H9 (cell line): ENCODE results near the gene MS4A4A. TPM values are rescaled to one million over a fixed set of nuclear protein-coding genes. Genes with fewer than 3 reads are reported as not detected.

Experiments
- DNase-seq: peaks from one replicate; pipeline ENCODE4 v3.0.0-alpha.2; 2017
- H2AFZ ChIP-seq: one replicate; pipeline ENCODE4 v1.6.1; 2013; ENCODE audit warnings: mild to moderate bottlenecking, low read length, control low read depth, moderate library complexity
- H2AK5ac ChIP-seq: 2 replicates; pipeline ENCODE4 v1.6.1; 2013; ENCODE audit warnings: low read length, control low read depth, mixed read lengths; ENCODE audit not compliant: insufficient read length
- H2BK120ac ChIP-seq: one replicate; pipeline ENCODE4 v1.6.1; 2013; ENCODE audit warnings: low read depth, mild to moderate bottlenecking, low read length, control low read depth, inconsistent platforms; ENCODE audit not compliant: poor library complexity, severe bottlenecking
- H2BK12ac ChIP-seq: 2 replicates; pipeline ENCODE4 v1.6.1; 2013; ENCODE audit warnings: low read length, control low read depth, mixed read lengths, low read depth; ENCODE audit not compliant: insufficient read length
- H2BK15ac ChIP-seq: 2 replicates; pipeline ENCODE4 v1.6.1; 2013; ENCODE audit warnings: low read depth, low read length, control low read depth
- H2BK20ac ChIP-seq: one replicate; pipeline ENCODE4 v1.6.1; 2013; ENCODE audit warnings: low read depth, mild to moderate bottlenecking, low read length, control low read depth, inconsistent platforms; ENCODE audit not compliant: poor library complexity, severe bottlenecking
- H2BK5ac ChIP-seq: 2 replicates; pipeline ENCODE4 v1.6.1; 2013; ENCODE audit warnings: low read length, control low read depth, mixed read lengths; ENCODE audit not compliant: insufficient read length
- H3K14ac ChIP-seq: 2 replicates; pipeline ENCODE4 v1.6.1; 2013; ENCODE audit warnings: low read length, control low read depth; ENCODE audit not compliant: insufficient read depth
- H3K18ac ChIP-seq: 2 replicates; pipeline ENCODE4 v1.6.1; 2013; ENCODE audit warnings: low read depth, mild to moderate bottlenecking, mixed read lengths, low read length, control low read depth; ENCODE audit not compliant: insufficient read length
- H3K23ac ChIP-seq: 2 replicates; pipeline ENCODE4 v1.6.1; 2013; ENCODE audit warnings: low read length, control low read depth, mixed read lengths, low read depth; ENCODE audit not compliant: insufficient read length
- H3K23me2 ChIP-seq: 2 replicates; pipeline ENCODE4 v1.6.1; 2013; ENCODE audit warnings: low read depth, mild to moderate bottlenecking, mixed read lengths, low read length, control low read depth; ENCODE audit not compliant: insufficient read length, poor library complexity, severe bottlenecking
- H3K27ac ChIP-seq: 2 replicates; pipeline ENCODE4 v1.5.1; 2013; ENCODE audit warnings: low read length, control low read depth, mixed read lengths, low read depth; ENCODE audit not compliant: insufficient read length
- H3K27me3 ChIP-seq: 2 replicates; pipeline ENCODE4 v1.6.1; 2013; ENCODE audit warnings: low read length, control low read depth, inconsistent platforms; ENCODE audit not compliant: insufficient read depth
- H3K4ac ChIP-seq: 2 replicates; pipeline ENCODE4 v1.6.1; 2013; ENCODE audit warnings: low read depth, mild to moderate bottlenecking, control low read depth, inconsistent platforms, low read length, moderate library complexity
- H3K4me1 ChIP-seq: 2 replicates; pipeline ENCODE4 v1.6.1; 2013; ENCODE audit warnings: low read length, control low read depth, inconsistent platforms; ENCODE audit not compliant: insufficient read depth
- H3K4me2 ChIP-seq: 2 replicates; pipeline ENCODE4 v1.6.1; 2013; ENCODE audit warnings: low read length, control low read depth, mixed read lengths; ENCODE audit not compliant: insufficient read length, insufficient read depth
- H3K56ac ChIP-seq: 2 replicates; pipeline ENCODE4 v1.6.1; 2013; ENCODE audit warnings: low read depth, mild to moderate bottlenecking, mixed read lengths, low read length, control low read depth; ENCODE audit not compliant: insufficient read length
- H3K79me1 ChIP-seq: 2 replicates; pipeline ENCODE4 v1.6.1; 2013; ENCODE audit warnings: low read depth, mild to moderate bottlenecking, moderate library complexity, low read length, control low read depth, inconsistent platforms; ENCODE audit not compliant: insufficient read depth, poor library complexity, severe bottlenecking
- H3K79me2 ChIP-seq: 2 replicates; pipeline ENCODE4 v1.6.1; 2013; ENCODE audit warnings: low read length, control low read depth, inconsistent platforms; ENCODE audit not compliant: insufficient read depth
- H3K9ac ChIP-seq: 2 replicates; pipeline ENCODE4 v1.6.1; 2013; ENCODE audit warnings: low read length, control low read depth, mixed read lengths; ENCODE audit not compliant: insufficient read length; ENCODE audit errors: extremely low read depth
- H3K9me3 ChIP-seq: one replicate; pipeline ENCODE4 v1.6.1; 2013; ENCODE audit warnings: low read depth, low read length, inconsistent platforms; ENCODE audit not compliant: control insufficient read depth
- H3T11ph ChIP-seq: one replicate; pipeline ENCODE4 v1.6.1; 2013; ENCODE audit warnings: mild to moderate bottlenecking, low read length, control low read depth, inconsistent platforms
- H4K20me1 ChIP-seq: one replicate; pipeline ENCODE4 v1.6.1; 2013; ENCODE audit not compliant: control insufficient read depth, insufficient read length, insufficient read depth
- H4K5ac ChIP-seq: 2 replicates; pipeline ENCODE4 v1.6.1; 2013; ENCODE audit warnings: low read depth, mild to moderate bottlenecking, mixed read lengths, low read length, control low read depth; ENCODE audit not compliant: insufficient read length
- H4K8ac ChIP-seq: replicated peaks from 2 replicates; pipeline ENCODE4 v1.6.1; 2013; ENCODE audit warnings: low read length, control low read depth, mixed read lengths, low read depth; ENCODE audit not compliant: insufficient read length
- H4K91ac ChIP-seq: 2 replicates; pipeline ENCODE4 v1.6.1; 2013; ENCODE audit warnings: low read depth, mild to moderate bottlenecking, moderate library complexity, mixed read lengths, low read length, control low read depth; ENCODE audit not compliant: insufficient read length
- H3K27ac Mint-ChIP-seq, 3 experiments: 2 replicates in 2 of 3; 3 replicates in 1 of 3; pipeline ENCODE4 v1.8.0; 2020 to 2021; ENCODE audit warnings: mixed read lengths in 3 of 3, mild to moderate bottlenecking in 1 of 3, moderate library complexity in 1 of 3
- H3K27me3 Mint-ChIP-seq: 2 replicates; pipeline ENCODE4 v1.8.0; 2021; ENCODE audit warnings: low read depth, mild to moderate bottlenecking, moderate library complexity, mixed read lengths
- H3K36me3 Mint-ChIP-seq, 3 experiments: 2 replicates in 2 of 3; 3 replicates in 1 of 3; pipeline ENCODE4 v1.8.0; 2020 to 2021; ENCODE audit warnings: low read depth in 3 of 3, mixed read lengths in 3 of 3; ENCODE audit not compliant: insufficient read depth in 1 of 3
- H3K4me1 Mint-ChIP-seq, 2 experiments: 2 replicates each; pipeline ENCODE4 v1.8.0; 2020; ENCODE audit warnings: mixed read lengths in 2 of 2
- H3K4me3 Mint-ChIP-seq, 2 experiments: 2 replicates in 1 of 2; 3 replicates in 1 of 2; pipeline ENCODE4 v1.8.0; 2020 to 2021; ENCODE audit warnings: mild to moderate bottlenecking in 2 of 2, mixed read lengths in 2 of 2, moderate library complexity in 1 of 2
- H3K9me3 Mint-ChIP-seq, 2 experiments: 2 replicates in 1 of 2; 3 replicates in 1 of 2; pipeline ENCODE4 v1.8.0; 2020; ENCODE audit warnings: mild to moderate bottlenecking in 2 of 2, mixed read lengths in 2 of 2, moderate library complexity in 1 of 2
- CTCF ChIP-seq: fragments of 200-600 bp; sonication (generic); conservative IDR thresholded peaks from 3 replicates; pipeline ENCODE4 v1.8.0; 2021; ENCODE audit warnings: antibody characterized with exemption, mild to moderate bottlenecking
- WGBS: extraction: QIAGEN DNeasy Blood & Tissue Kit; methylation state at CpG from one replicate; pipeline ENCODE4 v1.1.7; 2013; ENCODE audit warnings: missing lambda C conversion rate, low lambda C conversion rate, mixed read lengths; ENCODE audit not compliant: insufficient read length; ENCODE audit errors: extremely low coverage; 5-methylcytosine and 5-hydroxymethylcytosine counted together
- total RNA-seq: library from RNA; stranded (reverse); gene quantifications from 2 replicates; pipeline ENCODE4 v1.2.1, GENCODE V29; 2021

The MS4A4A gene
- total RNA-seq, 1 experiment from 2014 or later, result not detected

GRCh38 chr11:60343094-60343704 is 62.7 kb downstream of the MS4A4A start:
- no peaks in the 10 kb centered on the region for H3K36me3 Mint-ChIP-seq
- Histone ChIP-seq H2BK20ac (no peak overlapping the region), H3K4me2 (no peak overlapping the region), H2BK15ac (no peak overlapping the region), H3K79me2 (no peaks in the 10 kb centered on the region), H3K4ac (no peak overlapping the region), H2BK120ac (no peak overlapping the region), H3K9ac (no peak overlapping the region), H2BK5ac (no peak overlapping the region), H2AFZ (no peak overlapping the region), H3K18ac (no peak overlapping the region), H3K27me3 (no peaks in the 10 kb centered on the region), H4K91ac (no peak overlapping the region), H3K27ac (no peak overlapping the region), H3K56ac (no peak overlapping the region), H3K9me3 (no peaks in the 10 kb centered on the region), H3K4me1 (no peaks in the 10 kb centered on the region), H3K23me2 (no peaks in the 10 kb centered on the region), H2AK5ac (no peak overlapping the region), H4K8ac (no peak overlapping the region), H2BK12ac (no peak overlapping the region), H4K5ac (no peak overlapping the region), H3K79me1 (no peaks in the 10 kb centered on the region), H3K14ac (no peak overlapping the region), H4K20me1 (no peaks in the 10 kb centered on the region), H3T11ph (no peak overlapping the region), H3K23ac (no peak overlapping the region)
- peak; percentile 76 for TF ChIP-seq CTCF
- no peak for DNase-seq
- no peaks in the 10 kb centered on the region; the same call in 1 of the 2 replicates for H3K27me3 Mint-ChIP-seq
- H3K4me1 Mint-ChIP-seq, result peaks cover 6 to 9% of the 10 kb centered on the region in 2 experiments
- no peaks in the 10 kb centered on the region for H3K9me3 Mint-ChIP-seq
- WGBS, result no CpG with 5 or more reads among the region's 10 CpGs
- H3K4me3 Mint-ChIP-seq, result no peak overlapping the region
- H3K27ac Mint-ChIP-seq, result no peak overlapping the region
